AG09309 (cell line): ENCODE results near the gene STX8.

Source experiments
- DNase-seq: peaks from one replicate; pipeline ENCODE4 v3.0.0-alpha.2; 2010; ENCODE audit warnings: low read depth
- H3K4me3 ChIP-seq: 2 replicates; pipeline ENCODE4 v1.5.1; 2011; ENCODE audit warnings: mild to moderate bottlenecking, low read depth, low read length, moderate library complexity; ENCODE audit not compliant: control insufficient read depth
- CTCF ChIP-seq: IDR thresholded peaks from 2 replicates; pipeline ENCODE4 v1.5.1; 2011; ENCODE audit warnings: mild to moderate bottlenecking, low read depth, low read length, inconsistent platforms; ENCODE audit not compliant: insufficient read depth, control insufficient read depth; ENCODE audit errors: missing control alignments

The STX8 gene

GRCh38 chr17:9226130-9226793 is 349.4 kb downstream of the STX8 start:
- no peak overlapping the region for H3K4me3 ChIP-seq
- DNase-seq = no peak
- no peak for TF ChIP-seq CTCF

- TF ChIP-seq CTCF = no peak
- no peak for DNase-seq
- H3K4me3 ChIP-seq = no peak overlapping the region
Observed at GRCh38 chr17:9225305-9226101, 350.1 kb downstream of the STX8 start.

- no peak overlapping the region for H3K4me3 ChIP-seq
- DNase-seq = no peak
- no peak for TF ChIP-seq CTCF
Observed at GRCh38 chr17:9224485-9224884, 351.1 kb downstream of the STX8 start.

- H3K4me3 ChIP-seq = no peak overlapping the region
- no peak for TF ChIP-seq CTCF
- no peak for DNase-seq
Observed at GRCh38 chr17:9223531-9223930, 352.1 kb downstream of the STX8 start.

GRCh38 chr17:9221922-9222180 is 353.8 kb downstream of the STX8 start:
- H3K4me3 ChIP-seq = no peak overlapping the region
- DNase-seq = no peak
- TF ChIP-seq CTCF = no peak

GRCh38 chr17:9221147-9221921 is 354.3 kb downstream of the STX8 start:
- no peak for TF ChIP-seq CTCF
- DNase-seq = no peak
- H3K4me3 ChIP-seq = no peak overlapping the region
